ENCODE data around the gene PTPN7. TPM values are rescaled to one million over a fixed set of nuclear protein-coding genes. Genes with fewer than 3 reads are reported as not detected.

PTPN7 gene
- total and polyA plus RNA-seq, 2 of the 13 experiments (the other 11 are each of a cell fraction or from before 2014, with no cell fraction given), result not detected

GRCh38 chr1:202186327-202186726 lies 25.9 kb upstream of the PTPN7 start:
- ATAC-seq, result no peak
- POLR2A ChIA-PET, result no interaction called here
- peaks cover 37% of the 10 kb centered on the region for H3K4me1 ChIP-seq (ENCODE audit: insufficient read depth, low read length)
- no TSS peak for BruUV-seq (replicated peaks)
- no peak overlapping the region for H3K4me3 ChIP-seq (replicated peaks in 1 of 3; ENCODE audit: insufficient read depth in 1 of 3, low read depth in 2 of 3, low read length in 3 of 3)
- DNase-seq (ENCODE audit: low spot score), result no peak
- no peak overlapping the region for H3K27ac ChIP-seq (ENCODE audit: extremely low read length, insufficient read depth, low read length)
- 30% methylated on average over 7 of the region's 7 CpGs for WGBS (ENCODE audit: low lambda C conversion rate)
- no peaks in the 10 kb centered on the region for H3K36me3 ChIP-seq (replicated peaks in 1 of 2; ENCODE audit: control insufficient read depth in 1 of 2, insufficient read depth in 2 of 2, low read length in 2 of 2)
- H2AFZ ChIP-seq (ENCODE audit: low read length), result no peak overlapping the region
- no peak overlapping the region for H3K9ac ChIP-seq (ENCODE audit: insufficient read depth, low read depth, low read length)
- H3K27me3 ChIP-seq (ENCODE audit: control insufficient read depth in 1 of 2, insufficient read depth in 2 of 2, low read length in 2 of 2), result peaks cover 2 to 8% of the 10 kb centered on the region in 2 experiments; a peak in 3 of 5 replicates
- CTCF ChIA-PET (ENCODE audit: low intra/inter-chr PET ratio, low total read pairs), result no interaction called here
- no peak overlapping the region for H3K4me2 ChIP-seq (ENCODE audit: low read depth, low read length)
- 0 out of 2 replicates have a peak, but pooled peaks cover 3% of the 10 kb centered on the region for H4K20me1 ChIP-seq (ENCODE audit: insufficient read depth, low read length)
- FAIRE-seq, result no peak
- no peaks in the 10 kb centered on the region for H3K79me2 ChIP-seq (ENCODE audit: insufficient read depth, low read length)
- in situ Hi-C loops (cut with HindIII; ENCODE audit: extremely low pct_ligation_motif_present, low pct_unique_long_range_greater_than_20kb), result loop anchor here (5.0 kb wide), 1 partner anchor 131 kb away; no protein-coding TSS in a partner anchor
- TF ChIP-seq SAFB2 (CRISPR knock-in tag; IDR thresholded peaks at IDR 0.05; ENCODE audit: borderline replicate concordance, low read depth) (no peak), HOXA7 (CRISPR knock-in tag; IDR thresholded peaks at IDR 0.05) (no peak), XRCC5 (optimal IDR thresholded peaks at IDR 0.05; ENCODE audit: low read length) (no peak), ZC3H13 (CRISPR knock-in tag; IDR thresholded peaks at IDR 0.05) (no peak), ZKSCAN5 (CRISPR knock-in tag; IDR thresholded peaks at IDR 0.05) (no peak), ZSCAN12 (CRISPR knock-in tag; IDR thresholded peaks at IDR 0.05) (no peak), ZNF558 (CRISPR knock-in tag; IDR thresholded peaks at IDR 0.05; ENCODE audit: borderline replicate concordance) (no peak)
- TF ChIP-seq, protein P1, sequence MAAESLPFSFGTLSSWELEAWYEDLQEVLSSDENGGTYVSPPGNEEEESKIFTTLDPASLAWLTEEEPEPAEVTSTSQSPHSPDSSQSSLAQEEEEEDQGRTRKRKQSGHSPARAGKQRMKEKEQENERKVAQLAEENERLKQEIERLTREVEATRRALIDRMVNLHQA (CRISPR knock-in tag; IDR thresholded peaks at IDR 0.05), result no peak
- TF ChIP-seq, protein P2, sequence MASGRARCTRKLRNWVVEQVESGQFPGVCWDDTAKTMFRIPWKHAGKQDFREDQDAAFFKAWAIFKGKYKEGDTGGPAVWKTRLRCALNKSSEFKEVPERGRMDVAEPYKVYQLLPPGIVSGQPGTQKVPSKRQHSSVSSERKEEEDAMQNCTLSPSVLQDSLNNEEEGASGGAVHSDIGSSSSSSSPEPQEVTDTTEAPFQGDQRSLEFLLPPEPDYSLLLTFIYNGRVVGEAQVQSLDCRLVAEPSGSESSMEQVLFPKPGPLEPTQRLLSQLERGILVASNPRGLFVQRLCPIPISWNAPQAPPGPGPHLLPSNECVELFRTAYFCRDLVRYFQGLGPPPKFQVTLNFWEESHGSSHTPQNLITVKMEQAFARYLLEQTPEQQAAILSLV (CRISPR knock-in tag; IDR thresholded peaks at IDR 0.05; ENCODE audit: borderline replicate concordance), result no peak
- TF ChIP-seq, protein P3, sequence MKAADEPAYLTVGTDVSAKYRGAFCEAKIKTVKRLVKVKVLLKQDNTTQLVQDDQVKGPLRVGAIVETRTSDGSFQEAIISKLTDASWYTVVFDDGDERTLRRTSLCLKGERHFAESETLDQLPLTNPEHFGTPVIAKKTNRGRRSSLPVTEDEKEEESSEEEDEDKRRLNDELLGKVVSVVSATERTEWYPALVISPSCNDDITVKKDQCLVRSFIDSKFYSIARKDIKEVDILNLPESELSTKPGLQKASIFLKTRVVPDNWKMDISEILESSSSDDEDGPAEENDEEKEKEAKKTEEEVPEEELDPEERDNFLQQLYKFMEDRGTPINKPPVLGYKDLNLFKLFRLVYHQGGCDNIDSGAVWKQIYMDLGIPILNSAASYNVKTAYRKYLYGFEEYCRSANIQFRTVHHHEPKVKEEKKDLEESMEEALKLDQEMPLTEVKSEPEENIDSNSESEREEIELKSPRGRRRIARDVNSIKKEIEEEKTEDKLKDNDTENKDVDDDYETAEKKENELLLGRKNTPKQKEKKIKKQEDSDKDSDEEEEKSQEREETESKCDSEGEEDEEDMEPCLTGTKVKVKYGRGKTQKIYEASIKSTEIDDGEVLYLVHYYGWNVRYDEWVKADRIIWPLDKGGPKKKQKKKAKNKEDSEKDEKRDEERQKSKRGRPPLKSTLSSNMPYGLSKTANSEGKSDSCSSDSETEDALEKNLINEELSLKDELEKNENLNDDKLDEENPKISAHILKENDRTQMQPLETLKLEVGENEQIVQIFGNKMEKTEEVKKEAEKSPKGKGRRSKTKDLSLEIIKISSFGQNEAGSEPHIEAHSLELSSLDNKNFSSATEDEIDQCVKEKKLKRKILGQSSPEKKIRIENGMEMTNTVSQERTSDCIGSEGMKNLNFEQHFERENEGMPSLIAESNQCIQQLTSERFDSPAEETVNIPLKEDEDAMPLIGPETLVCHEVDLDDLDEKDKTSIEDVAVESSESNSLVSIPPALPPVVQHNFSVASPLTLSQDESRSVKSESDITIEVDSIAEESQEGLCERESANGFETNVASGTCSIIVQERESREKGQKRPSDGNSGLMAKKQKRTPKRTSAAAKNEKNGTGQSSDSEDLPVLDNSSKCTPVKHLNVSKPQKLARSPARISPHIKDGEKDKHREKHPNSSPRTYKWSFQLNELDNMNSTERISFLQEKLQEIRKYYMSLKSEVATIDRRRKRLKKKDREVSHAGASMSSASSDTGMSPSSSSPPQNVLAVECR (CRISPR knock-in tag; IDR thresholded peaks at IDR 0.05; ENCODE audit: borderline replicate concordance), result no peak
- intact Hi-C loops (cut with micrococcal nuclease; ENCODE audit: unreplicated experiment), result no loop called here
- H3K9me3 ChIP-seq (ENCODE audit: low read length), result no peaks in the 10 kb centered on the region
